Neutrophil (primary cell): ENCODE measurements around the gene RANBP10.

Source experiments
- H3K27ac ChIP-seq: fragments of 200-600 bp; sonication (generic); 2 replicates; pipeline ENCODE4 v1.5.1; 2016; ENCODE audit warnings: mild to moderate bottlenecking, moderate library complexity
- H3K27me3 ChIP-seq: fragments of 200-600 bp; sonication (generic); 2 replicates; pipeline ENCODE4 v1.6.0; 2016; ENCODE audit warnings: mild to moderate bottlenecking
- H3K36me3 ChIP-seq: fragments of 200-600 bp; sonication (generic); 2 replicates; pipeline ENCODE4 v1.5.1; 2017
- H3K4me1 ChIP-seq, 2 experiments: fragments of 200-600 bp in 1 of 2; sonication (generic) in 1 of 2; 1 replicate in 1 of 2; 2 replicates in 1 of 2; pipeline versions ENCODE4 v1.5.1 to v1.6.1; 2013 to 2016; ENCODE audit warnings: low read depth in 1 of 2, low read length in 1 of 2, mild to moderate bottlenecking in 1 of 2, moderate library complexity in 1 of 2; ENCODE audit not compliant: control insufficient read depth in 1 of 2, insufficient read depth in 1 of 2
- H3K4me3 ChIP-seq, 2 experiments: fragments of 200-600 bp in 1 of 2; sonication (generic) in 1 of 2; 1 replicate in 1 of 2; 2 replicates in 1 of 2; pipeline ENCODE4 v1.5.1; 2013 to 2016; ENCODE audit warnings: low read depth in 1 of 2, low read length in 1 of 2, mild to moderate bottlenecking in 1 of 2, moderate library complexity in 1 of 2
- H3K9me3 ChIP-seq: fragments of 200-600 bp; sonication (generic); 2 replicates; pipeline ENCODE4 v1.5.1; 2016
- TF ChIP-seq, protein P1 (sequence below): fragments of 200-600 bp; sonication (generic); IDR thresholded peaks from 2 replicates; pipeline ENCODE4 v1.5.1; 2016; ENCODE audit warnings: antibody characterized with exemption

The RANBP10 gene

GRCh38 chr16:67675579-67675935 is 130.8 kb downstream of the RANBP10 start:
- no peak overlapping the region for H3K27ac ChIP-seq
- H3K9me3 ChIP-seq = no peaks in the 10 kb centered on the region
- H3K4me3 ChIP-seq = no peak overlapping the region
- H3K36me3 ChIP-seq = peaks cover 26% of the 10 kb centered on the region
- H3K27me3 ChIP-seq = no peaks in the 10 kb centered on the region
- TF ChIP-seq, protein P1, sequence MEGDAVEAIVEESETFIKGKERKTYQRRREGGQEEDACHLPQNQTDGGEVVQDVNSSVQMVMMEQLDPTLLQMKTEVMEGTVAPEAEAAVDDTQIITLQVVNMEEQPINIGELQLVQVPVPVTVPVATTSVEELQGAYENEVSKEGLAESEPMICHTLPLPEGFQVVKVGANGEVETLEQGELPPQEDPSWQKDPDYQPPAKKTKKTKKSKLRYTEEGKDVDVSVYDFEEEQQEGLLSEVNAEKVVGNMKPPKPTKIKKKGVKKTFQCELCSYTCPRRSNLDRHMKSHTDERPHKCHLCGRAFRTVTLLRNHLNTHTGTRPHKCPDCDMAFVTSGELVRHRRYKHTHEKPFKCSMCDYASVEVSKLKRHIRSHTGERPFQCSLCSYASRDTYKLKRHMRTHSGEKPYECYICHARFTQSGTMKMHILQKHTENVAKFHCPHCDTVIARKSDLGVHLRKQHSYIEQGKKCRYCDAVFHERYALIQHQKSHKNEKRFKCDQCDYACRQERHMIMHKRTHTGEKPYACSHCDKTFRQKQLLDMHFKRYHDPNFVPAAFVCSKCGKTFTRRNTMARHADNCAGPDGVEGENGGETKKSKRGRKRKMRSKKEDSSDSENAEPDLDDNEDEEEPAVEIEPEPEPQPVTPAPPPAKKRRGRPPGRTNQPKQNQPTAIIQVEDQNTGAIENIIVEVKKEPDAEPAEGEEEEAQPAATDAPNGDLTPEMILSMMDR = no peak
- peaks cover 30 to 31% of the 10 kb centered on the region in 2 experiments for H3K4me1 ChIP-seq

DNA sequence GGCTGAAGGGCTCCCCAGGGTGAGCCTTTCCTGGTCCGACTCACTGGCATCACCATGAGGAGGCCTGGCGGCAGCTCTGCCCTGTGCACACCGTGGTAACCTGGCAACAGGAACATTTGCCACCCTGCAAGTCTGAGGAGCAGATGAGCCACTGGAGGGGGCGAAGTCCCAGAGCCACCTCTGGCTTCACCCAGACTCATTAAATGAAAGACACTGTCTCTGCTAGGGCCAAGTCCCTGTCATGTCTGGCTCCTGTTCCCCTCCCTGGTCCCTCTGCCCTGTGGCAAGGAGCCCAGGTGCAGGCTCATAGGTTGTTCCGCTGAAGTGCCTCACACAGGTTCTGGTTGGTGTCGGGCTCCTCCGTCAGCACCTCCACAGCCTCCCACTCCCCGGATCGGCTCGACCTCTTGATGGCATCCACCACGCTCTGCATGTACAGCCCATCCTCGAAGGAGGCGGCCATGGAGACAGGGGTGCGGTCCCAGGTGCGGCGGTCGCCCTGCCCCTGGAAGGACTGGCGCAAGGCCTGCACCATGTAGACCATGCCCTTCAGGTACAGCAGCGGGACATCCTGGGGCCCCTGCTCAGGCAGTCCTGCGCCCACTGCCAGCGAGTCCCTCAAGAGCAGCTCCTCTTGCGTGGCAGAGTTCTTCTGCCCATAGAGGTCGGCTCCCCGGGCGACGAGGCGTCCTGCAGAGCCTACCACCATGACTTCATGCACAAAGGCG is 131.3 kb downstream of the RANBP10 start:
- peak overlapping the region; percentile 93 for H3K27ac ChIP-seq
- no peak overlapping the region for H3K4me3 ChIP-seq
- H3K4me1 ChIP-seq = peaks cover 30 to 31% of the 10 kb centered on the region in 2 experiments
- H3K27me3 ChIP-seq = no peaks in the 10 kb centered on the region
- no peaks in the 10 kb centered on the region for H3K9me3 ChIP-seq
- H3K36me3 ChIP-seq = peaks cover 21% of the 10 kb centered on the region
- TF ChIP-seq, protein P1 = no peak

GRCh38 chr16:67673712-67674580 is 132.4 kb downstream of the RANBP10 start:
- Histone ChIP-seq H3K27ac (peak overlapping the region; percentile 93), H3K4me1 (peaks cover 38 to 40% of the 10 kb centered on the region in 2 experiments)

More at GRCh38 chr16:67673712-67674580, 132.4 kb downstream of the RANBP10 start:
- H3K36me3 ChIP-seq = peaks cover 19% of the 10 kb centered on the region
- H3K9me3 ChIP-seq = no peaks in the 10 kb centered on the region
- H3K27me3 ChIP-seq = no peaks in the 10 kb centered on the region
- TF ChIP-seq, protein P1 = no peak
- peak overlapping the region; percentile 2 to 45 for H3K4me3 ChIP-seq
